PC-9 (cell line): ENCODE results near the gene MBNL2. TPM values are rescaled to one million over a fixed set of nuclear protein-coding genes. Genes with fewer than 3 reads are reported as not detected.

ENCODE experiments used
- BruUV-seq: library from RNA; stranded (reverse); fragments of 400-500 nt; replicated peaks from 2 replicates; lab custom pipeline; 2021; lab: Mats Ljungman, UMichigan
- CTCF ChIA-PET: fragments of 300-600 bp; sonication (Branson Sonifier 250); formaldehyde crosslinking; loops from one replicate; lab custom pipeline; 2022; ENCODE audit warnings: antibody characterized with exemption; lab: Charles Lee
- POLR2A ChIA-PET: fragments of 300-600 bp; sonication (Branson Sonifier 250); formaldehyde crosslinking; loops from one replicate; lab custom pipeline; 2022; ENCODE audit warnings: antibody characterized with exemption; ENCODE audit not compliant: unreplicated experiment; lab: Charles Lee
- DNase-seq, 2 experiments: peaks; one replicate each; pipeline versions ENCODE4 v3.0.0 to v3.0.0-alpha.2; 2015 to 2022; ENCODE audit warnings: mixed read lengths in 1 of 2
- H2AFZ ChIP-seq: fragments of 200-600 bp; sonication (generic); 2 replicates; pipeline ENCODE4 v1.8.1; 2017; ENCODE audit warnings: antibody characterized with exemption
- H3F3A ChIP-seq: fragments of 200-600 bp; sonication (generic); 2 replicates; pipeline ENCODE4 v1.8.1; 2017; ENCODE audit warnings: antibody characterized with exemption, mild to moderate bottlenecking, low read depth; ENCODE audit not compliant: insufficient read depth
- H3K27ac ChIP-seq: fragments of 200-600 bp; sonication (generic); 2 replicates; pipeline ENCODE4 v1.6.1; 2016; ENCODE audit warnings: mixed run types
- H3K27me3 ChIP-seq: fragments of 200-600 bp; sonication (generic); 2 replicates; pipeline ENCODE4 v1.6.1; 2016; ENCODE audit warnings: low read depth, mixed run types; ENCODE audit not compliant: insufficient read depth
- H3K36me3 ChIP-seq: fragments of 200-600 bp; sonication (generic); 2 replicates; pipeline ENCODE4 v1.6.1; 2016; ENCODE audit warnings: low read depth, mixed run types
- H3K4me1 ChIP-seq: fragments of 200-600 bp; sonication (generic); replicated peaks from 2 replicates; pipeline ENCODE4 v1.6.1; 2016; ENCODE audit warnings: mixed run types; ENCODE audit not compliant: insufficient read depth
- H3K4me2 ChIP-seq: fragments of 200-600 bp; sonication (generic); 2 replicates; pipeline ENCODE4 v1.6.1; 2017; ENCODE audit warnings: mixed run types
- H3K4me3 ChIP-seq: fragments of 200-600 bp; sonication (generic); 2 replicates; pipeline ENCODE4 v1.6.1; 2016; ENCODE audit warnings: mixed run types
- H3K79me2 ChIP-seq: fragments of 200-600 bp; sonication (generic); 2 replicates; pipeline ENCODE4 v1.6.1; 2017; ENCODE audit warnings: low read depth, mixed run types
- H3K9me2 ChIP-seq: fragments of 200-600 bp; sonication (generic); 2 replicates; pipeline ENCODE4 v1.8.1; 2017; ENCODE audit warnings: mild to moderate bottlenecking; ENCODE audit not compliant: insufficient read depth
- H3K9me3 ChIP-seq: fragments of 200-600 bp; sonication (generic); 2 replicates; pipeline ENCODE4 v1.8.1; 2016; ENCODE audit warnings: low read depth; ENCODE audit not compliant: insufficient read depth
- H4K20me1 ChIP-seq: fragments of 200-600 bp; sonication (generic); 2 replicates; pipeline ENCODE4 v1.8.1; 2017; ENCODE audit not compliant: insufficient read depth
- CTCF ChIP-seq: fragments of 200-600 bp; sonication (generic); conservative IDR thresholded peaks from 2 replicates; pipeline ENCODE4 v1.6.1; 2017; ENCODE audit warnings: mixed run types, antibody characterized with exemption, mild to moderate bottlenecking, moderate library complexity
- EZH2 ChIP-seq: fragments of 200-600 bp; sonication (generic); IDR thresholded peaks from 2 replicates; pipeline ENCODE4 v1.8.0; 2017; ENCODE audit warnings: antibody characterized with exemption, low read depth
- intact Hi-C: fragments of 100-400 bp; cut with micrococcal nuclease; formaldehyde crosslinking; loops from one replicate; pipeline ENCODE4 v1.10.0; 2022; ENCODE audit not compliant: unreplicated experiment
- total RNA-seq: library from RNA; stranded (reverse); gene quantifications from 2 replicates; pipeline ENCODE4 v1.2.3, GENCODE V29; 2021

The MBNL2 gene
- total RNA-seq, 1 experiment from 2014 or later: 91.3 TPM

DNA sequence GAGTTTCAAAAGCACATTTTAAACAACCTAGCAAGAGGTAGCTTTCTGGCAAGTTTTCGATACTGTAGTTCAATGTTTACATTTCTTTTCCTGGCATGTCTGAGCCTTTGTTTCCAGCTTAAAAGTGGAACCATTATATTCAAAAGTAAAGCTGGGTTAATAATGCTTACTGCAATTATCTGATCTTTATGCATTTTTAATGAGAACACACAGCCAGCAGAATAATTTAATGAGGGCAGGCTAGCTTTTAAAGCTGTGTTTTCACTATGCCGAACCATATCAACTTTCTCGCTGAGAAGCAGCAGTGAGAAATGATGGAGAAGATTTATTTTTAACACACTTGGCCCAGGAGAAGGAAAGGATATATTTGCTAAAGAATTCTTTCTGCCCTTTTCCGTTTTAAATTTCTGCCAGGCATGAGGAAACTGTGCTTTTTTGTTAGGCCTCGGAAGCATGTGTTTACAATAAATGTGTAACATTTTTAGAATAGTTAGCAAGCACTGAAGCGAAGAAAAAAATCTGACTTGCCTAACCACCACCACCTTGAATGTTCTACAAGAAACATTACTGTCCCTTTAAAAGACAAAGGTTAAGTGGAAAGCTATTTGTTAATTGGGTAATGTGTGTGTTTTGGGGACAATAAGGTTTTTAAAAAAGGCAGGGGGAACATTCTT, 1.0 kb downstream of the MBNL2 start:
- intact Hi-C loops: loop anchor here (1.0 to 10.0 kb wide), 5 partner anchors 34 to 342 kb away; no protein-coding TSS in a partner anchor
- POLR2A ChIA-PET: interaction anchor here (0.6 to 1.0 kb wide), 8 partner anchors 15 to 1407 kb away, joined by 3 to 23 read pairs (median 4); no protein-coding TSS in a partner anchor
- peaks cover 49% of the 10 kb centered on the region for H3F3A ChIP-seq
- H2AFZ ChIP-seq: no peak overlapping the region
- H3K79me2 ChIP-seq: peaks cover 67% of the 10 kb centered on the region
- BruUV-seq: TSS peak; percentile 72
- H3K27ac ChIP-seq: peak overlapping the region; percentile 85
- H3K4me1 ChIP-seq: peaks cover 58% of the 10 kb centered on the region
- peaks cover 51% of the 10 kb centered on the region for H3K36me3 ChIP-seq
- H3K27me3 ChIP-seq: no peaks in the 10 kb centered on the region
- H4K20me1 ChIP-seq: peaks cover 30% of the 10 kb centered on the region
- peak overlapping the region; percentile 95 for H3K4me2 ChIP-seq
- DNase-seq: peak in 1 of 2 experiments; percentile 92
- TF ChIP-seq CTCF (no peak), EZH2 (no peak)
- no peaks in the 10 kb centered on the region for H3K9me3 ChIP-seq
- CTCF ChIA-PET: interaction anchor here (2.4 kb wide), 1 partner anchor 113 kb away, joined by 12 read pairs; no protein-coding TSS in a partner anchor
- peak overlapping the region; percentile 81 for H3K4me3 ChIP-seq
- H3K9me2 ChIP-seq: no peaks in the 10 kb centered on the region

- Histone ChIP-seq H3K4me1 (peaks cover 59% of the 10 kb centered on the region), H3K79me2 (peaks cover 75% of the 10 kb centered on the region), H2AFZ (no peak overlapping the region), H3K27me3 (no peaks in the 10 kb centered on the region), H3K9me3 (no peaks in the 10 kb centered on the region), H4K20me1 (peaks cover 34% of the 10 kb centered on the region), H3K27ac (peak overlapping the region; percentile 85), H3K4me2 (peak overlapping the region; percentile 95), H3K36me3 (peaks cover 51% of the 10 kb centered on the region), H3F3A (peaks cover 49% of the 10 kb centered on the region), H3K9me2 (no peaks in the 10 kb centered on the region), H3K4me3 (peak overlapping the region; percentile 81)
- DNase-seq: peak; percentile 50 to 87
- POLR2A ChIA-PET: interaction anchor here (0.6 to 1.0 kb wide), 8 partner anchors 16 to 114 kb away, joined by 3 to 6 read pairs (median 4); no protein-coding TSS in a partner anchor
- CTCF ChIA-PET: interaction anchor here (0.7 to 2.4 kb wide), 3 partner anchors 10 to 114 kb away, joined by 7 to 12 read pairs (median 8); no protein-coding TSS in a partner anchor
- TF ChIP-seq EZH2 (no peak), CTCF (no peak)
- BruUV-seq: no TSS peak
- intact Hi-C loops: loop anchor here (1.0 to 10.0 kb wide), 6 partner anchors 33 to 341 kb away; no protein-coding TSS in a partner anchor
These were observed 1.8 kb downstream of the MBNL2 start for GRCh38 chr13:97223711-97224541.
